ENCODE results near the gene DUS2. TPM values are rescaled to one million over a fixed set of nuclear protein-coding genes. Genes with fewer than 3 reads are reported as not detected.
"Not testable (repeated sequence)": the region's sequence is repeated elsewhere in the genome, so short reads cannot be mapped to it uniquely, and the experiment has no call there.

DUS2 gene
- total RNA-seq, 2 experiments from 2014 or later, result 21.1 to 25.2 TPM

DNA sequence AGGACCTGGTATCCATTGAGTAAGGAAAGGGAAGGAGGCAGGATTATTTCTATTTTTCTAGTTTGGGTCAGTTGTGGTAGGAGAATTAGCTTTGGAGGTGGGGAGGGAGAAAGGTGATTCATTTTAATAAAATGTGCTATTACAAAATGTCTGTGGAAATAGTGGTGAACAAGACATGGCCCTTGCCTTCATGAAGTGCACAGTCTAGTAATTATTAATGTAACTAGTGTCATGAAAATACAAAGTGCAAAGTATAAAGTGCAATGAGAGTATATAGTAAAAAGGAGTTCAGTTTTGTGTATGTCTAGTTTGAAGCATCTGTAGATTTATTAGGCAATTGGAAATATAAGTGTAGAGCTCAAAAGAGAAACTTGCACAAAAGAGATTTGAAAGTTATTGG, 74.0 kb downstream of the DUS2 start:
- peaks cover 22% of the 10 kb centered on the region for H3K36me3 Mint-ChIP-seq
- DNase-seq (no peak), ATAC-seq (ENCODE audit: low read depth) (no peak)
- peak overlapping the region; percentile 24 for H3K27ac Mint-ChIP-seq
- no peak overlapping the region for H3K4me3 Mint-ChIP-seq
- H3K4me1 Mint-ChIP-seq, result peaks cover 44% of the 10 kb centered on the region
- no peaks in the 10 kb centered on the region for H3K9me3 Mint-ChIP-seq
- no peaks in the 10 kb centered on the region for H3K27me3 Mint-ChIP-seq
- POLR2A ChIA-PET, result no interaction called here

DNA sequence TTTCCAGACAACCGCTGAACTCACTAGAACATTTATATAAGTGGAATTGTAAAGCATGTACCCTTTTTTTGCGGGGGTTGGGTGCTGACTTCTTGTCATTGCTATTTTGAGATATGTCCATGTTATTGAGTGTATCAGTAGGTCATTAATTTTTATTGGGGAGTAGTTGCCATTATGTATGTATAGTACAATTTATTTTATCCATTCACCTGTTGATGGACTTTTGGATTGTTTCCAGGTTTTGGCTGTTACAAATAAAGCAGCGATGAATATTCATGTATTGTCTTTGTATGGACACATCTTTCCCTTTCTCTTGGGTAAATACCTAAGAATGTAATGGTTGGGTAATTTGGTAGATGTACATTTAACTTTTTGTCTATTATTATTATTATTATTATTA, 74.8 kb downstream of the DUS2 start:
- Mint-ChIP-seq H3K4me3 (no peak overlapping the region), H3K36me3 (peaks cover 26% of the 10 kb centered on the region), H3K27ac (no peak overlapping the region), H3K9me3 (peaks cover 3% of the 10 kb centered on the region), H3K27me3 (no peaks in the 10 kb centered on the region), H3K4me1 (peaks cover 47% of the 10 kb centered on the region)
- ATAC-seq (ENCODE audit: low read depth), result no peak
- POLR2A ChIA-PET, result no interaction called here
- no peak for DNase-seq

DNA sequence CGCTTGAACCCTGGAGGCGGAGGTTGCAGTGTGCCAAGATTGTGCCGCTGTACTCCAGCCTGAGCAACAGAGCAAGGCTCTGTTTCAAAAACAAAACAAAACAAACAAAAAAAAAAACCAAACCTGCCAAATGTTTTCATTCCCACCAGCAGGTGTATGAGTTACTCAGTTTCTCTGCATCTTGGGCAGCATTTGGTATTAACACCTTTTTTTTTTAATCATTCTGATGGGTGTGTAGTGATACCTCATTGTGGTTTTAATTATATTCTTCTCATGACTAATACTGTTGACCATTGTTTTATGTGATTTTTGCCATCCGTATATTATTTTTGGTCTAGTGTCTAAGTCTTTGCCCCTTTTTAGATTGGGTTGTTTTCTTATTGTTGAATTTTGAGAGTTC, 77.4 kb downstream of the DUS2 start:
- Mint-ChIP-seq H3K9me3 (peaks cover 8% of the 10 kb centered on the region), H3K27me3 (no peaks in the 10 kb centered on the region), H3K4me1 (peaks cover 39% of the 10 kb centered on the region), H3K4me3 (no peak overlapping the region), H3K36me3 (peaks cover 45% of the 10 kb centered on the region), H3K27ac (peak overlapping the region; percentile 70)
- POLR2A ChIA-PET, result no interaction called here
- DNase-seq (no peak), ATAC-seq (ENCODE audit: low read depth) (no peak)

DNA sequence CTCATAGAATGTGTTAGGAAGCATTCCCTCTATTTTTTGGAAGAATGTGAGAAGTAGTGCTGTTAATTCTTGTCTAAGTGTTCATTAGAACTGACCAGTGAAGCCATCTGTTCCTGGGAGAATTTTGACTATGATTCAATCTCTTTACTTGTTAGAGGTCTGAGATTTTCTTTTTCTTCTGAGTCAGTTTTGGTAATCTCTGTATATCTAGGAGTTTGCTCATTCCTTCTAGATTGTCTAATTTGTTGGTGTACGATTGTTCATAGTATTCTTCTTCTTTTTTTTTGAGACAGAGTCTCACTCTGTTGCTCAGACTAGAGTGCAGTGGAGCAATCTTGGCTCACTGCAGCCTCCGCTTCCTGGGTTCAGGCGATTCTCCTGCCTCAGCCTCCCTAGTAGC, 82.5 kb downstream of the DUS2 start:
- DNase-seq (no peak), ATAC-seq (ENCODE audit: low read depth) (no peak)
- Mint-ChIP-seq H3K4me1 (peaks cover 45% of the 10 kb centered on the region), H3K27me3 (no peaks in the 10 kb centered on the region), H3K36me3 (peaks cover 66% of the 10 kb centered on the region), H3K4me3 (no peak overlapping the region), H3K9me3 (peaks cover 26% of the 10 kb centered on the region), H3K27ac (no peak overlapping the region)
- POLR2A ChIA-PET, result interaction anchor here (0.7 kb wide), 1 partner anchor 58 kb away, joined by 3 read pairs; no protein-coding TSS in a partner anchor

DNA sequence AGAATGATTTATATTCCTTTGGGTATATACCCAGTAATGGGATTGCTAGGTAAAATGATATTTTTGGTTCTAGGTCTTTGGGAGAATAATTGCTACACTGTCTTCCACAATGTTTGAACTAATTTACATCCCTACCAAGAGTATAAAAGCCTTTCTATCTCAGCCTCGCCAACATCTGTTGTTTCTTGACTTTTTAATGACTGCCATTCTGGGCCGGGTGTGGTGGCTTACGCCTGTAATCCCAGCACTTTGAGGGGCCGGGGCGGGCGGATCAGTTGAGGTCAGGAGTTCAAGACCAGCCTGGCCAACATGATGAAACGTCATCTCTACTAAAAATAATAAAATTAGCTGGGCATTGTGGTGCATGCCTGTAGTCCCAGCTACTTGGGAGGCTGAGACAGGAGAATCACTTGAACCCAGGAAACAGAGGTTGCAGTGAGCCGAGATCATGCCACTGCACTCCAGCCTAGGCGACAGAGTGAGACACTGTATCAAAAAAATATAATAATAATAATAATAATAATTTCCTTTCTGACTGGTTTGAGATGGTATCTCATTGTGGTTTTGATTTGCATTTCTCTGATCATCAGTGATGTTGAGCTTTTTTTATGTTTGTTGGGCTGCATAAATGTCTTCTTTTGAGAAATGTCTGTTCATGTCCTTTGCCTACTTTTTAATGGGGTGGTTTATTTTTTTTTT, 84.3 kb downstream of the DUS2 start:
- peaks cover 30% of the 10 kb centered on the region for H3K9me3 Mint-ChIP-seq
- H3K27ac Mint-ChIP-seq, POLR2A ChIA-PET: not testable (repeated sequence)

DNA sequence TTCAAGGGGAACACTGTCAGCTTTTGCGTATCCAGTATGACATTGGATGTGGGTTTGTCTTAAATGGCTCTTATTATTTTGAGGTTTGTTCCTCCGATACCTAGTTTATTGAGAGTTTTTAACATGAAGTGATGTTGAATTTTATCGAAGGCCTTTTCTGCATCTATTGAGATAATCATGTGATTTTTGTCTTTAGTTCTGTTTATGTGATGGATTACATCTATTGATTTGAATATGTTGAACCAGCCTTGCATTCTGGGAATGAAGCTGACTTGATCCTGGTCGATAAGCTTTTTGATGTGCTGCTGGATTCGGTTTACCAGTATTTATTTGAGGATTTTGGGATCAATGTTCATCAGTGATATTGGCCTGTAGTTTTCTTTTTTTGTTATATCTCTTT, 86.1 kb downstream of the DUS2 start:
- H3K36me3 Mint-ChIP-seq, result peaks cover 64% of the 10 kb centered on the region
- H3K4me3 Mint-ChIP-seq; ATAC-seq (ENCODE audit: low read depth); DNase-seq; H3K27ac Mint-ChIP-seq; H3K27me3 Mint-ChIP-seq: not testable (repeated sequence)
- POLR2A ChIA-PET, result interaction anchor here (1.2 kb wide), 1 partner anchor 24 kb away, joined by 4 read pairs; the partner anchor contains the start of gene NFATC3
- peaks cover 52% of the 10 kb centered on the region for H3K4me1 Mint-ChIP-seq
- H3K9me3 Mint-ChIP-seq, result peaks cover 33% of the 10 kb centered on the region

More for the DNA sequence above, 84.3 kb downstream of the DUS2 start:
- not testable (repeated sequence) for H3K27me3 Mint-ChIP-seq; H3K4me3 Mint-ChIP-seq; DNase-seq; ATAC-seq (ENCODE audit: low read depth)
- Mint-ChIP-seq H3K4me1 (peaks cover 45% of the 10 kb centered on the region), H3K36me3 (peaks cover 71% of the 10 kb centered on the region)

DNA sequence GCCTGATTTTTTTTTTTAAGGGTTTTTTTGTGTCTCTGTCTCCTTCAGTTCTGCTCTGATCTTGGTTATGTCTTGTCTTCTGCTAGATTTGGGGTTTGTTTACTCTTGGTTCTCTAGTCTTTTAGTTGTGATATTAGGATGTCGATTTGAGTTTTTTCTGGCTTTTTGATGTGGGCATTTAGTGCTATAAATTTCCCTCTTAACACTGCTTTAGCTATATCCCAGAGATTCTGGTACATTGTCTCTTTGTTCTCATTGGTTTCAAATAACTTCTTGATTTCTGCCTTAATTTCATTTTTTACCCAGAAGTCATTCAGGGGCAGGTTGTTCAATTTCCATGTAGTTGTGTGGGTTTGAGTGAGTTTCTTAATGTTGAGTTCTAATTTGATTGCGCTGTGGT, 87.5 kb downstream of the DUS2 start:
- POLR2A ChIA-PET; H3K27me3 Mint-ChIP-seq; H3K4me3 Mint-ChIP-seq; ATAC-seq (ENCODE audit: low read depth); DNase-seq: not testable (repeated sequence)
- peaks cover 49% of the 10 kb centered on the region for H3K36me3 Mint-ChIP-seq
- H3K4me1 Mint-ChIP-seq, result peaks cover 49% of the 10 kb centered on the region
- H3K27ac Mint-ChIP-seq, result peak overlapping the region; percentile 9
- H3K9me3 Mint-ChIP-seq, result peaks cover 26% of the 10 kb centered on the region

DNA sequence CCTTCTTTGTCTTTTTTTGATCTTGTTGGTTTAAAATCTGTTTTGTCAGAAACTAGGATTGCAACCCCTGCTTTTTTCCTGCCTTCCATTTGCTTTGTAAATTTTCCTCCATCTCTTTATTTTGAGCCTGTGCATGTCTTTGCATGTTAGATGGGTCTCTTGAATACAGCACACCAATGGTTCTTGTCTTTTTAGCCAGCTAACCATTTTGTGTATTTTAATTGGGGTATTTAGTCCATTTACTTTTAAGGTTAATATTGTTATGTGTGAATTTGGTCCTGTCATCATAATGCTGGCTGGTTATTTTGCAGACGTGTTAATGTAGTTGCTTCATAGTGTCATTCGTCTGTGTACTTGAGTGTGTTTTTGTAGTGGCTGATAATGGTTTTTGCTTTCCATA, 88.3 kb downstream of the DUS2 start:
- POLR2A ChIA-PET, result no interaction called here
- Mint-ChIP-seq H3K9me3 (peaks cover 26% of the 10 kb centered on the region), H3K27me3 (no peaks in the 10 kb centered on the region), H3K4me3 (no peak overlapping the region), H3K36me3 (peaks cover 47% of the 10 kb centered on the region), H3K27ac (no peak overlapping the region), H3K4me1 (peaks cover 48% of the 10 kb centered on the region)
- ATAC-seq (ENCODE audit: low read depth) (no peak), DNase-seq (no peak)

DNA sequence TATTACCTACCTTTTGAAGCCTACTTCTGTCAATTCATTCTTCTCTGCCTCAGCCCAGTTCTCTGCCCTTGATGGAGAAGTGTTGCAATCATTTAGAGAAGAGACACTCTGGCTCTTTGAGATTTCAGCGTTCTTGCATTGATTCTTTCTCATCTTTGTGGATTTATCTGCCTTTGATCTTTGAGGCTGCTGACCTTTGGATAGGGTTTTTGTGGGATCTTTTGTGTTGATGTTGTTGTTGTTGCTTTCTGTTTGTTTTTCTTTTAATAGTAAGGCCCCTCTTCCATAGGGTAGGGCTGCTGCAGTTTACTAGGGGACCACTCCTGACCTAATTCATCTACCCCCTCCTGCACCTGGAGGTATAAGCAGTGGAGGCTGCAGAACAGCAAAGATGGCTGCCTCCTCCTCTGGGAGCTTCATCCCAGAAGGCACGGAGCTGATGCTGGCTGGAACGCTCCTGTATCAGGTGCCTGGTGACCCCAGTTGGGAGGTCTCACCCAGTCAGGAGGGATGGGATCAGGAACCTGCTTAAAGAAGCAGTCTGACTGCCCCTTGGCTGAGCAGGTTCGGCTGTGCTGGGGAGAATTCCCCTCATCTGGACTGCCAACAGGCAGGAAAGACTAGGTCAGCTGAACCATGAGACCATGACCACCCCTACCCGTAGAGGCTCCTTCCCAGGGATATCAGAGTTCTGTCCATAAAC, 90.1 kb downstream of the DUS2 start:
- H3K9me3 Mint-ChIP-seq, result peaks cover 21% of the 10 kb centered on the region
- ATAC-seq (ENCODE audit: low read depth) (no peak), DNase-seq (no peak)
- peak overlapping the region; percentile 39 for H3K4me3 Mint-ChIP-seq
- POLR2A ChIA-PET, result no interaction called here
- peaks cover 49% of the 10 kb centered on the region for H3K4me1 Mint-ChIP-seq
- H3K27me3 Mint-ChIP-seq, result no peaks in the 10 kb centered on the region
- no peak overlapping the region for H3K27ac Mint-ChIP-seq
- H3K36me3 Mint-ChIP-seq, result peaks cover 38% of the 10 kb centered on the region

DNA sequence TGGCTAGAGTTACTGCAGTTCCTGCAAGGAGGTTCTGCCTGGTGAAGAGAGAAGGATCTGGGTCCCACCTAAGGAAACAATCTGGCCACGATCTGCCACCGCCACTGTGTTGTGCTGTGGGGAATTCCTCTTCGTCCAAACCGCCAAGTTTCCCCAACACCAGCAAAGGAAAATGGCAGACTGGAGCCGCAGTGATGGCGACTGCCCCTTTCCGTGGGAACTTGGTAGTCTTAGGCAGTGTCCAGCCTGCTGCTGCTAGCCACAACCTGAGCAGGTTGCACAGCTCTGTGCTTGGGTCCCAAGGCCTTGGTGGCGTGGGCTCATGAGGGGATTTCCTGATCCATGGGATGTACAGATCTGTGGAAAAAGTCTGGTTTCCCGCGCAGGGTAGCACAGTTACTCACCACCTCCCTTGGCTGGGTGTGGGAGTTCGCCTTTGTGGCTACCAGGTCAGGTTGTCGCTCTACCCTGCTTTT, 90.7 kb downstream of the DUS2 start:
- DNase-seq (no peak), ATAC-seq (ENCODE audit: low read depth) (no peak)
- no peaks in the 10 kb centered on the region for H3K27me3 Mint-ChIP-seq
- H3K36me3 Mint-ChIP-seq, result peaks cover 35% of the 10 kb centered on the region
- H3K4me1 Mint-ChIP-seq, result peaks cover 47% of the 10 kb centered on the region
- no peak overlapping the region for H3K4me3 Mint-ChIP-seq
- H3K9me3 Mint-ChIP-seq, result peaks cover 18% of the 10 kb centered on the region
- no peak overlapping the region for H3K27ac Mint-ChIP-seq
- POLR2A ChIA-PET, result no interaction called here

DNA sequence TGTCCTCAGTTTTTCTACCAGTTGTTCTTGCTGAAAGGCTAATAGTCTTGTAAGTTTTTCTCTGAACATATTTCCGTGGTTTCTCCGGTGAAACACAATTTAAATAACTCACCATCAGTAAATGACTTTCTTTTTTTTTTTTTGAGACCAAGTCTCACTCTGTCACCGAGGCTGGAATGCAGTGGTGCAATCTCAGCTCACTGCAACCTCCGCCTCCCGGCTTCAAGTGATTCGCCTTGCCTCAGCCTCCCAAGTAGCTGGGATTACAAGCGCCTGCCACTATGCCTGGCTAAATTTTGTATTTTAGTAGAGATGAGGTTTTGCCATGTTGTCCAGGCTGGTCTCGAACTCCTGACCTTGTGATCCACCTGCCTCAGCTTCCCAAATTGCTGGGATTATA, 91.9 kb downstream of the DUS2 start:
- Mint-ChIP-seq H3K4me1 (peaks cover 50% of the 10 kb centered on the region), H3K9me3 (peaks cover 11% of the 10 kb centered on the region), H3K36me3 (peaks cover 30% of the 10 kb centered on the region)
- POLR2A ChIA-PET; DNase-seq; H3K4me3 Mint-ChIP-seq; H3K27ac Mint-ChIP-seq; H3K27me3 Mint-ChIP-seq; ATAC-seq (ENCODE audit: low read depth): not testable (repeated sequence)

DNA sequence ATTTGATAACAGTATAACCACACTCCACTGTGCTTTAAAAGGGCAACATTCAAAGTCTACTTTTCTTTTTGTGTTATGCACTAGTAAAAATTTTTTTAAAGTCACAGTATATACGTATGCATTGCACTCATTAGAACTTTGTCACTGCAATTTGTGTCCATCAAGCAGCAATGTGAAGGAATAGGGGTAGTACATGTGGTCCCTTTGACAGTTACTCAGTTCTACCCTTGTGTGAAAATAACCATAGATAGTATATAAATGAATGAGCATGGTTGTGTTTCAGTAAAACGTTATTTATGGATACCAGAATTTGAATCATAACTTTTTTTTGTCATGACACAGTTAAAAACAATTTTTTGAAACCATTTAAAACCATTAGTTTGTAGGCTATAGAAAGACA, 92.8 kb downstream of the DUS2 start:
- H3K4me3 Mint-ChIP-seq, result no peak overlapping the region
- no peak overlapping the region for H3K27ac Mint-ChIP-seq
- H3K4me1 Mint-ChIP-seq, result peaks cover 50% of the 10 kb centered on the region
- ATAC-seq (ENCODE audit: low read depth) (no peak), DNase-seq (no peak)
- peaks cover 25% of the 10 kb centered on the region for H3K36me3 Mint-ChIP-seq
- peaks cover 8% of the 10 kb centered on the region for H3K9me3 Mint-ChIP-seq
- POLR2A ChIA-PET, result no interaction called here
- no peaks in the 10 kb centered on the region for H3K27me3 Mint-ChIP-seq

DNA sequence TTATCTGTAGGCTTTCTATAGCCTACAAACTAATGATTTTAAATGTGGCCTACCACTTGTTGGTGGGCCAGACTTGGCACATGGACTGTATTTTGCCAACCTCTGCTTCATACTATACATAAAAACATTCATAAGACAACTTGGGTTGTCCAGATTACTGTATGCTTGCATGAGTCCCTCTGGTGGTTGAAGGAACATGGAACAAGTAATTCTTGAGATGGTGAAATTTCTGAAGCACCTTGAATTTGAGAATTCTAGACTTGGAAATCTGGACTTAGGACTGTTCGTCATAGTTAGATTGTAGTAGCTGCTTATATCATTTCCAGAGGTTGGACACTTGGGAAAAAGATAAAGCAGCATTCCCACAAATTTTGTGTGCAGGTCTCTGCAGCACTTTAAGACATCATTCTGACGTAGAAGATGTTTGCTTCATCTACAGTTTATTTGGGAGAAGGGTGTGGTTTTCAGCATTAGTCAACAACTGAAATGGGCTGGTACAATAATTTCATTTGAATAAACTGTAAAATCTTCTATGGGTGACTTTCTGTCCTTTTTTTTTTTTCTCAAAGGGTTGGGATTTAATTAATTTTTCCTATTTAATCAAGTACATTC, 93.3 kb downstream of the DUS2 start:
- Mint-ChIP-seq H3K27me3 (no peaks in the 10 kb centered on the region), H3K9me3 (peaks cover 6% of the 10 kb centered on the region), H3K4me1 (peaks cover 46% of the 10 kb centered on the region), H3K4me3 (no peak overlapping the region), H3K27ac (no peak overlapping the region), H3K36me3 (peaks cover 20% of the 10 kb centered on the region)
- DNase-seq, result no peak
- no peak for ATAC-seq (ENCODE audit: low read depth)
- POLR2A ChIA-PET, result no interaction called here

DNA sequence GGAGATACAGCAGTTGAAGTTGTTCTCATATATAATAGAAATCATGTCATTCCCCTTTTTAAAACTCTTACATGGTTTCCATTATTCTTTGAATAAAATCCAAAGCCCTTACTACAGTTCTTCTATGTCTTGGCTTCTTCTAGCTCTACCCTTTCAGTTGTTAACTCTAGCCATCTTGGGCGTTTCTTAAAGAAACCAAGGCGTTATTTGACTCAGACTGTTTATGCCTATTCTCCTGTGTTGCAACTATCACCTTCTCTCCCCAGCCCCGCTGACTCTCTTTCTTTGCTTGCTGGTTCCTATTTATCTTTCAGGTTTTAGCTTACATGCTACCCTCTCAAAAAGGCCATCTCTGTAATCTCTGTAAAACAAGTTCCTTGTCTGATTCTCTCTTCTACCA, 94.8 kb downstream of the DUS2 start:
- no peak overlapping the region for H3K27ac Mint-ChIP-seq
- peaks cover under 1% of the 10 kb centered on the region for H3K9me3 Mint-ChIP-seq
- no peaks in the 10 kb centered on the region for H3K27me3 Mint-ChIP-seq
- H3K4me3 Mint-ChIP-seq, result no peak overlapping the region
- POLR2A ChIA-PET, result no interaction called here
- peaks cover 18% of the 10 kb centered on the region for H3K36me3 Mint-ChIP-seq
- peaks cover 51% of the 10 kb centered on the region for H3K4me1 Mint-ChIP-seq
- DNase-seq (no peak), ATAC-seq (ENCODE audit: low read depth) (no peak)

All from activated naive CD8-positive, alpha-beta T cell treated with anti-CD3 and anti-CD28 coated beads, Interleukin-2, amount 10 ng/mL, durations not matched to agents 7 days and 5 days (primary cell).